ENCODE results near the gene SYMPK.

Gene SYMPK

GRCh38 chr19:45862564-45863334, at the start of gene SYMPK:
Gene SYMPK, minus strand, starts transcription at chr19:45863147. Its CDS starts 8,652 bp downstream, at chr19:45854495.
- Mint-ChIP-seq H3K4me1 (ENCODE audit: low read depth) (peaks cover 23% of the 10 kb centered on the region), H3K4me3 (peak within 1 kb of the TSS; percentile 88), H3K9me3 (no peaks in the 10 kb centered on the region), H3K27ac (peak within 1 kb of the TSS; percentile 92), H3K27me3 (ENCODE audit: low read depth) (peaks cover 37% of the 10 kb centered on the region), H3K36me3 (ENCODE audit: low read depth) (peaks cover 23% of the 10 kb centered on the region)
- DNase-seq (ENCODE audit: low spot score), result peak; percentile 99

DNA sequence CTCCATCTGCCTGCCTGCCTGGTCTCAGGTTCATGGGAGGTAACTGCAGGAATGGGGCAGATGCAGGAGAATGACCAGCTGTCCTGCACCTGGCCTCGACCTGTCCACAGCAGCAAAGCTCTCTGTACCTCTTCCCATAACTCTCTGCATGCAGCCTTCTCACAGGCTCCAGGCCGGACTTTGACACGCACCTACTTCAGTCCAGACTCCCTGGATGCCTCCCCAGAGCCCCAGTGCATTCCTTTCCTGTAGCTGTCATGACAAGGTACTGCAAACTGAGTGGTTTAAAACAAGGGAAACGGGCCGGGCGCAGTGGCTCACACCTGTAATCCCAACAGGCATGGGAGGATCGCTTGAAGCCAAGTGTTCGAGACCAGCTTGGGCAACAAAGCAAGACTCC, 48.3 kb upstream of the SYMPK start:
- Mint-ChIP-seq H3K27me3 (ENCODE audit: low read depth) (no peaks in the 10 kb centered on the region), H3K4me1 (ENCODE audit: low read depth) (peaks cover 6% of the 10 kb centered on the region), H3K4me3 (no peak overlapping the region), H3K9me3 (no peaks in the 10 kb centered on the region), H3K27ac (no peak overlapping the region), H3K36me3 (ENCODE audit: low read depth) (no peaks in the 10 kb centered on the region)
- DNase-seq (ENCODE audit: low spot score), result no peak

- Mint-ChIP-seq H3K36me3 (ENCODE audit: low read depth) (no peaks in the 10 kb centered on the region), H3K4me1 (ENCODE audit: low read depth) (peaks cover 3% of the 10 kb centered on the region), H3K4me3 (no peak overlapping the region), H3K9me3 (no peaks in the 10 kb centered on the region), H3K27ac (no peak overlapping the region), H3K27me3 (ENCODE audit: low read depth) (peaks cover 2% of the 10 kb centered on the region)
- no peak for DNase-seq (ENCODE audit: low spot score)
Observed at GRCh38 chr19:45908956-45909355, 46.0 kb upstream of the SYMPK start.

- Mint-ChIP-seq H3K27ac (no peak overlapping the region), H3K9me3 (no peaks in the 10 kb centered on the region), H3K36me3 (ENCODE audit: low read depth) (no peaks in the 10 kb centered on the region), H3K27me3 (ENCODE audit: low read depth) (peaks cover 5% of the 10 kb centered on the region), H3K4me1 (ENCODE audit: low read depth) (peaks cover 8% of the 10 kb centered on the region), H3K4me3 (no peak overlapping the region)
- DNase-seq (ENCODE audit: low spot score), result no peak
Observed at GRCh38 chr19:45906221-45906620, 43.3 kb upstream of the SYMPK start.

DNA sequence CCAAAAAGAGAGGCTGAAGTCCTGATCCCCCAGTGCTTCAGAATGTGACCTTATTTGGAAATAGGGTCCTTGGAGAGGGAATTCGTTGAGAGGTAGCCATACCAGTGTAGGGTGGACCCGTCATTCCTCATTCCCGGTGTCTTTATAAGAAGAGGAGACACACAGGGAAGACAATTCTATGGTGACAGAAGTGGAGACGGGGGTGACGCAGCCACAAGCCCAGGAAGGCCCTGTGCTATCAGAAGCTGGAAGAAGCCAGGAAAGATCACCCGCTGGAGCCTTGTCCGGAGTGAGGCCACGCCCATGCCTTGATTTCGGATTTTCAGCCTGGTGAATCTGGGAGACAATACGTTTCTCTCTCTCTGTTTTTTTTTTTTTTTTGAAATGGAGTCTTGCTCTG, 42.1 kb upstream of the SYMPK start:
- H3K27ac Mint-ChIP-seq, result no peak overlapping the region
- no peak overlapping the region for H3K4me3 Mint-ChIP-seq
- peaks cover 17% of the 10 kb centered on the region for H3K4me1 Mint-ChIP-seq (ENCODE audit: low read depth)
- H3K27me3 Mint-ChIP-seq (ENCODE audit: low read depth), result peaks cover 5% of the 10 kb centered on the region
- DNase-seq (ENCODE audit: low spot score), result no peak
- no peaks in the 10 kb centered on the region for H3K9me3 Mint-ChIP-seq
- H3K36me3 Mint-ChIP-seq (ENCODE audit: low read depth), result peaks cover 9% of the 10 kb centered on the region

GRCh38 chr19:45902651-45903625, 40.0 kb upstream of the SYMPK start:
- Mint-ChIP-seq H3K4me1 (ENCODE audit: low read depth) (peaks cover 19% of the 10 kb centered on the region), H3K9me3 (no peaks in the 10 kb centered on the region), H3K27ac (peak overlapping the region; percentile 72), H3K4me3 (peak overlapping the region; percentile 98), H3K36me3 (ENCODE audit: low read depth) (peaks cover 22% of the 10 kb centered on the region), H3K27me3 (ENCODE audit: low read depth) (peaks cover 5% of the 10 kb centered on the region)
- DNase-seq (ENCODE audit: low spot score), result peak; percentile 100

GRCh38 chr19:45901912-45902650, 39.1 kb upstream of the SYMPK start, which contains the start of gene MYPOP:
Gene MYPOP, minus strand, starts transcription at chr19:45902613. Its CDS starts 840 bp downstream, at chr19:45901773.
- DNase-seq (ENCODE audit: low spot score), result no peak
- Mint-ChIP-seq H3K27me3 (ENCODE audit: low read depth) (peaks cover 5% of the 10 kb centered on the region), H3K4me3 (peak within 1 kb of the TSS; percentile 98), H3K36me3 (ENCODE audit: low read depth) (peaks cover 22% of the 10 kb centered on the region), H3K9me3 (no peaks in the 10 kb centered on the region), H3K4me1 (ENCODE audit: low read depth) (peaks cover 19% of the 10 kb centered on the region), H3K27ac (peak within 1 kb of the TSS; percentile 84)

DNA sequence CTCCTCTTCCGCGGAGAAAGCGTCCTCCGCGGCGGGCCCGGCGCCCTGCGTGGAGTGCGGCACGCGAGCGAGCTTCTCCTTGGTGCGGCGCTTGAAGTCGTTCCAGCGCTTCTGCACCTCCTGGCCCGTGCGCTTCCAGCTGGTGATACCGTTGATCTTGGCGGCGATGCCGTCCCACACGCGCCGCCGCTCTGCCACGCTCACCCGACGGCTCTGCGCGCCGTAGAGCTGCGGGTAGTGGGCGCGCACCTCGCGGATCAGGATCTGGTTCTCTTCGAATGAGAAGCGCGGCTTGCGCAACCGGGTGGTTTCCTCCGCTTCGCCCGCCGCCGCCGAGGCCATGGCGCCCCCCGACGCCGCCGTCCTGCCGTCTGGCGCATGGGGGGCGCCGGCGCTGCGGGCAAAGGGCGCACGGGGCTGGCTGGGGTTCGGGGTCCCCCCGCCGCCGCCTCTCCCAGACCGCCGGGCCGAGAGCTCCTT, 38.5 kb upstream of the SYMPK start:
- no peak overlapping the region for H3K27ac Mint-ChIP-seq
- H3K4me3 Mint-ChIP-seq, result peak overlapping the region; percentile 54
- H3K27me3 Mint-ChIP-seq (ENCODE audit: low read depth), result peaks cover 5% of the 10 kb centered on the region
- no peaks in the 10 kb centered on the region for H3K9me3 Mint-ChIP-seq
- H3K4me1 Mint-ChIP-seq (ENCODE audit: low read depth), result peaks cover 19% of the 10 kb centered on the region
- H3K36me3 Mint-ChIP-seq (ENCODE audit: low read depth), result peaks cover 22% of the 10 kb centered on the region
- no peak for DNase-seq (ENCODE audit: low spot score)

DNA sequence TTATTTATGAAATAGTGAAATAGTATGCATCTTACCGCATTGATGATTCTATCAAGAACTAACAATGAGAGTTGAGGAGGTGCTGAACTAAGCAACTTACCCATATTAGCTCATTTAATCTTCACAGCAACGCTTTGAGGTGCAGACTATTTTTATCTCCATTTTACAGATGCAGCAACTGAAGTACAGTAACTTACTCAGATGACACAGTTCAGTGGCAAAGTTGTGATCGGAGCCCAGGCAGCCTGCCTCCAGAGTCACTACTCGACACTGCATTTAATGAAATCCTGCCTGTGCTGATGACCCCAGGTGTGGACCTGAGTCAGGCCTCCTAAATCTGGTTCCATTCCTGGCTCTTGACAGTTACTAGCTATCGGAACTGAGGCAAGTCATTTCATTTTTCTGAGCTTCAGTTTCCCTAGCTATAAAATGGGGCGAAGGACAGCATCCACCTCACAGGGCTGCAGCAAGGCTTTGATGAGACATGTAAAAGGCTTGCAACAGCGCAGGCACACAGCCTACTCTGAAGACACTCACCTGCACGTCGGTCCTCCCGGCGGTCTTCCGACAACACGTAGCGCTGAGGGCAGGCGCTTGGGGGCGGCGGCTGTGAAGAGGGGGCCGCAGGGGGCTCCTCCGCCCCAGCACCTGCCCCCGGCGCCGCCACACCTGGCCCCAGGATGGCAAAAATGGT, 37.9 kb upstream of the SYMPK start:
- peaks cover 22% of the 10 kb centered on the region for H3K36me3 Mint-ChIP-seq (ENCODE audit: low read depth)
- peak overlapping the region; percentile 54 for H3K4me3 Mint-ChIP-seq
- H3K4me1 Mint-ChIP-seq (ENCODE audit: low read depth), result peaks cover 19% of the 10 kb centered on the region
- DNase-seq (ENCODE audit: low spot score), result no peak
- H3K9me3 Mint-ChIP-seq, result no peaks in the 10 kb centered on the region
- peaks cover 5% of the 10 kb centered on the region for H3K27me3 Mint-ChIP-seq (ENCODE audit: low read depth)
- H3K27ac Mint-ChIP-seq, result no peak overlapping the region

DNA sequence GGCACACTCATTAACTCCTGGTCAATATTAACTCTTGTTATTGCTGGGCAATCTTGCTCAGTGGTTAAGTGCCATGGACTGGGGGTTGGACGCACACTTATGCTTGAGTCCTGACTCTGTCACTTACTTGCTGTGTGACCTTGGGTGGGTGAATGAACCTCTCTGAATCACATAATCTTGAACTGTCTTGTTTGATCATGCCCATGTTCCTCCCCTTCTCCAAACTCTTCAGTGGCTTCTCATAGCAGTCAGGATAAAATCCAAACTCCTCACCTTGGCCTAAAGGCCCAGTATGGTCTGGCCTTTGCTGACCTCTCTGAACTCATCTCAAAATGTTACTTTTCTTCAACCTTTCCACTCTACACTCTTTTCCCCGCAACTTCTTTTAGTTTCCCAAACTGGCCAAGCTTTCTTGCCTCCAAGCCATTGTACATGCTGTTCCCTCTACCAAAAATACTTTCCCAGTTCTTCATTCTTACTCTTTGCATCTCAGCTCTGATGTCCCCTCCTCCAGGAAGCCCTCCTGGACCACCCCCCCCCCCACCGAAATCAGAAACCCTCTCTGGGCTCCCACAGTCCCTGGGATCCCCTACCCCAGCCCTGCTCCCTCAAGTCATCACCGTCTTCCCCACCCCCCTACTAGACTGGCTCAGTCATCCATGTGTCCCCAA, 37.1 kb upstream of the SYMPK start:
- H3K27ac Mint-ChIP-seq, result no peak overlapping the region

DNA sequence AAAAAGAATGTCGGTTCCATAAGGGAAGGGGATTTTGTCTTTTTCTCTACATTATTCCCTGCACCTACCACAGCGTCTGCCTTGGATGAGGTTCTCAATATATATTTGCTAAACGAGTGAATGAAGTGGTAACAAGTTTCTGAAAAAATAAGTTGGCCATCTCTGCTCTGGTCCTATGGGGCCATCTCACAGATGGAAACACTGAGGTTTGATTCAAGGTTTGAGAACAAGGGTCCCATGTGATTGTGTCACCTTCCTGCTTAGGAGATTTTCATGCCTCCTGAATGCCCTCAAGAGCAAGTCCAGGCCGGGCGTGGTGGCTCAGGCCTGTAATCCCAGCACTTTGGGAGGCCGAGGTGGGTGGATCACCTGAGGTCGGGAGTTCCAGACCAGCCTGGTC, 36.3 kb upstream of the SYMPK start:
- peaks cover 30% of the 10 kb centered on the region for H3K36me3 Mint-ChIP-seq (ENCODE audit: low read depth)
- DNase-seq (ENCODE audit: low spot score), result no peak
- H3K4me3 Mint-ChIP-seq, result no peak overlapping the region

More for the DNA sequence above, 37.1 kb upstream of the SYMPK start:
- Mint-ChIP-seq H3K36me3 (ENCODE audit: low read depth) (peaks cover 27% of the 10 kb centered on the region), H3K4me1 (ENCODE audit: low read depth) (peaks cover 19% of the 10 kb centered on the region), H3K4me3 (peak overlapping the region; percentile 54), H3K9me3 (no peaks in the 10 kb centered on the region), H3K27me3 (ENCODE audit: low read depth) (peaks cover 5% of the 10 kb centered on the region)
- DNase-seq (ENCODE audit: low spot score), result no peak

DNA sequence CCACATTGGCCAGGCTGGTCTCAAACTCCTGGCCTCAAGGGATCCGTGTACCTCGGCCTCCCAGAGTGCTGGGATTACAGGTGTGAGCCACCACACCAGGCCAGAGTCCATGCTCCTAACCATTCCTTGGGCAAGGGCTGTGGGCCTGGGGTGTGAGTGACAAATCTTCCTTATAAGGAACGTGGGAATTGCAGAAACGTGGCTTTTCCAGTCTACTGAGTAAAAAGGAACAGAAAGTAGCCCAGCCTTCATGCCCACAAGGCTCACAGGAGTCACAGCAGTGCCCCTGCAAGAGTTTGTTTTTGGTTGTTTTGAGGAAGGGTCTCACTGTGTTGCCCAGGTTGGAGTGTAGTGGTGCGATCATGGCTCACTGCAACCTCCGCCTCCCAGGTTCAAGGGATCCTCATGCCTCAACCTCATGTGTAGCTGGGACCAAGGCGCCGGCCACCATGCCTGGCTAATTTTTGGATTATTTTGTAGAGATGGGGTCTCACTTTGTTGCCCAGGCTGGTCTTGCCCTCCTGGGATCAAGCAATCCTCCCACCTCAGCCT, 34.4 kb upstream of the SYMPK start:
- no peaks in the 10 kb centered on the region for H3K9me3 Mint-ChIP-seq
- no peak for DNase-seq (ENCODE audit: low spot score)
- no peaks in the 10 kb centered on the region for H3K27me3 Mint-ChIP-seq (ENCODE audit: low read depth)
- peaks cover 19% of the 10 kb centered on the region for H3K4me1 Mint-ChIP-seq (ENCODE audit: low read depth)
- no peak overlapping the region for H3K4me3 Mint-ChIP-seq
- H3K27ac Mint-ChIP-seq, result no peak overlapping the region
- H3K36me3 Mint-ChIP-seq (ENCODE audit: low read depth), result peaks cover 30% of the 10 kb centered on the region

More for the DNA sequence above, 36.3 kb upstream of the SYMPK start:
- Mint-ChIP-seq H3K27me3 (ENCODE audit: low read depth) (peaks cover 5% of the 10 kb centered on the region), H3K27ac (no peak overlapping the region), H3K4me1 (ENCODE audit: low read depth) (peaks cover 19% of the 10 kb centered on the region), H3K9me3 (no peaks in the 10 kb centered on the region)

Data from T-helper 2 cell treated with Interferon-gamma antibody and Interleukin-4, amounts not matched to agents 5 μg/mL and 100 μg/mL, for 36 hours (primary cell).